Esophagus muscularis mucosa (tissue), 4 donors: Measurements from ENCODE around the gene ZNF217.
"Not testable (repeated sequence)": the region's sequence is repeated elsewhere in the genome, so short reads cannot be mapped to it uniquely, and the experiment has no call there.

Experiments used
- CTCF ChIP-seq, 3 experiments: fragments of 200-600 bp in 2 of 3; fragments of 450-650 bp in 1 of 3; sonication (generic) in 2 of 3; IDR thresholded peaks; one replicate each; pipeline ENCODE4 v1.5.1; 2017 to 2019; ENCODE audit warnings: antibody characterized with exemption in 3 of 3, mild to moderate bottlenecking in 2 of 3, moderate library complexity in 1 of 3
- EP300 ChIP-seq: sonication (generic); formaldehyde crosslinking; IDR thresholded peaks from one replicate; pipeline ENCODE4 v1.6.1; 2017; ENCODE audit warnings: antibody characterized with exemption
- POLR2A ChIP-seq: fragments of 450-650 bp; IDR thresholded peaks from one replicate; pipeline ENCODE4 v1.6.1; 2017; ENCODE audit warnings: antibody characterized with exemption, moderate library complexity, mild to moderate bottlenecking, low read depth

DNA sequence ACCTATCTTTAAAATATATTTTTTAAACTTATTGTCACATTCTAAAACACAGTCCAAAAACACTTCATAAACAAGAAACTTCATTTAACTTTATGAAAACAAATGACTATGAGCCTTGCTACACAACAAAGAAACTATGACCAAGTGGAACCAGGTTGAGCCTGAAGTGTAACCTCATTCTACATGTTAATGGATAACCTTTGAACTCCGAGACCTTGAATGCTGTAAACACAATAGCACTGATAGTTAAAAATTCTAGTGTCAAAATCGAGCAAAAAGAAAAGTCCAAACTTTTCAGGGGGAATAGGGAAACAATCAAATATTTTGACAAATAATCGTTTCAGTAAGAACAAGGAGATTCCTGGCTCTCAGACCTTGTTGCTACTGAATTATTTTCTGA is 2.1 kb upstream of the ZNF217 start:
- not testable (repeated sequence) for TF ChIP-seq CTCF (IDR thresholded peaks at IDR 0.05); POLR2A; EP300
